DOHH2 (cell line): Measurements from ENCODE around the gene ARF3.

Experiments
- CTCF ChIP-seq: fragments of 200-600 bp; sonication (generic); IDR thresholded peaks from one replicate; pipeline ENCODE4 v1.5.1; 2014; ENCODE audit warnings: antibody characterized with exemption, mild to moderate bottlenecking, low read depth, low read length; ENCODE audit not compliant: poor library complexity, severe bottlenecking
- EZH2phosphoT487 ChIP-seq: fragments of 200-600 bp; sonication (generic); IDR thresholded peaks from 2 replicates; pipeline ENCODE4 v1.6.1; 2017; ENCODE audit warnings: borderline replicate concordance, mild to moderate bottlenecking, antibody characterized with exemption, low read length, moderate library complexity, mixed read lengths

- TF ChIP-seq CTCF (peak; percentile 51), EZH2phosphoT487 (no peak)
Observed at GRCh38 chr12:48903982-48904411, 53.3 kb downstream of the ARF3 start.
